HPDE6-E6E7 (cell line): ENCODE data around the gene TGFBI.

ENCODE experiments used
- DNase-seq: peaks from one replicate; pipeline ENCODE4 v3.0.0; 2011; ENCODE audit warnings: missing footprints; ENCODE audit errors: extremely low spot score

The TGFBI gene

GRCh38 chr5:136025900-136026299, 2.9 kb upstream of the TGFBI start:
- DNase-seq = no peak

DNA sequence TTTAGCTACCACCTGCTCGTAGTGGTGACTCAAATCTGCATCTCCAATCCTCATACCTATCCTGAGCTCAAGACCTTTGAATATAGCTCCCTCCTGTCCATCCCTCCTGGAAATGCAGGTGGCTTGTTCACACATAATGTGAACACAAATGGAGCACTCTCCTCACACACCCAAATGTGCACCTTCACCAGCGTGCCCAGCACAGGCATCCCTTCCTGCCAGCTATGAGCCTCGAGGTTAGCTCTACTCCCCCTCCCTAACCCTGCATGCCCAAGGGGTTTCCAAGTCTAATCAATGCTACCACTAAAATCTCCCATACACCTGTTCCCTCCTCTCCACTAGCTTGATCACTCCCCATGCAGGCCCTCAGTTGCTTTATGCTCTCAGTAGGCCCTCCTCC, 2.2 kb upstream of the TGFBI start:
- no peak for DNase-seq

DNA sequence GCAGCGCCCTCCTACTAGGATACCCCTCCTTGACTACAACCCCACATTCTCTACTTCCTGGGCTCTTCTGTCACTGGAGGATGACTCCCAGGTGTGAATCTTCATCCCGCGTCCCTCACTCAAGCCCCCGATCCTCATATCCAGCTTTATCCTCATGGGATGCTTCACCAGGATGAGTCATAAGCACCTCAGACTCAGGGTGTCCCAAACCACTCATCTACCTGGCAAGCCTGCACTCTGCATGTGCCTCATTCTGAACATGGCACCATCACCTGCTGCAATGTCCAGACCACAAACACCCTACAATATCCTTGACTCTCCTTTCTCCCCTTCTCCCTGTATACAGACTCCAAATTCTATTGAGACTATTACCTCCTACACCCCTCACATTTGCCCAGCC, 1.5 kb upstream of the TGFBI start:
- DNase-seq = no peak

- DNase-seq = no peak
These were observed 698 bp upstream of the TGFBI start for GRCh38 chr5:136028090-136028489.

- no peak for DNase-seq
These were observed 1.5 kb downstream of the TGFBI start for GRCh38 chr5:136030252-136030651.

- DNase-seq = no peak
These were observed 2.3 kb downstream of the TGFBI start for GRCh38 chr5:136030956-136031611.

- DNase-seq = no peak
These were observed 2.9 kb downstream of the TGFBI start for GRCh38 chr5:136031711-136032110.

DNA sequence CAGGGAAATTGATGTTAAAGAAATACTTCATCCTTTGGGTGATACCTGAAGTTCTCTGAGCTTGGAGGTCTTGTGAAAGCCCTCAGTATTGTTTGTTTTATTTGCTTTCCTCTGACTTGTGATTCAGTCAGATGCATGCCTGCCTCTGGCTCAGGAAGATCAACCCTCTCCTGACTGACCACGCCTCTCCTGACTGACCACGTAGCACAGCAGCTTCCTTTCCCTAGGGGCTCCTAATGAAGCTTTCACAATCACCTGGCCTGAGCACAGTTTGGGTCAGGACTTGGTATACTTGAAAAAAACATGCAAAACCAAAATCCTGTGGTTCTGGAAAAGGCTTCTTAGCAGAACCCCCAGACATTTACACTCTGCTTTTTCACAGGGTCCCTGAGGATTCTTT, 3.8 kb downstream of the TGFBI start:
- DNase-seq = peak; percentile 73

- DNase-seq = no peak
These were observed 4.4 kb downstream of the TGFBI start for GRCh38 chr5:136033234-136033633.

- DNase-seq = no peak
These were observed 5.1 kb downstream of the TGFBI start for GRCh38 chr5:136033848-136034247.

DNA sequence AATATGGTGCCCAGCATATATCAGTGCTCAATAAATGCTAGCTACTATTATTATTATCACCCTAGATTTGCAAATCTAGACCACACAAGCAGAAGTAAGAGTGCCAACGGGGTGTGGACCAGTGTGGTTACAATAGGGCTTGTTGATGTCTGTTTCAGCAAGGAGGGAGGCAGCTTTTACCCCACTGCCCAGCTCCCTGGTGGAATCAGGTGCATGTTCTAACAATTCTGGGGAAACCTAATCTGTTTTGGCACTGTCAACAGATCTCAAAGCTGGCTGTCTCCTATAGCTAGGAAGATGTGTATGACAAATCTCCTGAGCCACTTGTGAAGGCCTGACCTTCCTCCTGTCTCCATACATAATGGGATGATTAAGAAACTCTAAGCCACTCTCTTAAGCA, 5.7 kb downstream of the TGFBI start:
- no peak for DNase-seq

DNA sequence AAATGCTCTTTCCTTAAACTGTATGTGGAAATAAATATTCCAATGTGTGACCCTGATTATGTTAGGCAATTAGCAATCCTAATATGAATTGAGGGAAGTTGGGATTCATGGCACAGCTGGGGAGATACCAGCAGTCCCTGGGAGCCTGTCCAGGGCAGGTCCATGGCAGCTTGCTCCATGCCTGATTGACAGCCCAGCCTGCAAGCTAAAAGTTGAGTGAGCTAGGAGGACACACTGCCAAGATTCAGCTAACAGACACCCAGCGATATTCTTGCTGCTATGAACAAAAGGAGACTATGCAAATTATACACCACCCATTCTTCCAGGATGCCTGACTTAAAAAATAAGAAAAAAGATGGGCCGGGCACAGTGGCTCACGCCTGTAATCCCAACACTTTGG, 6.2 kb downstream of the TGFBI start:
- no peak for DNase-seq

- DNase-seq = no peak
These were observed 7.0 kb downstream of the TGFBI start for GRCh38 chr5:136035837-136036236.

DNA sequence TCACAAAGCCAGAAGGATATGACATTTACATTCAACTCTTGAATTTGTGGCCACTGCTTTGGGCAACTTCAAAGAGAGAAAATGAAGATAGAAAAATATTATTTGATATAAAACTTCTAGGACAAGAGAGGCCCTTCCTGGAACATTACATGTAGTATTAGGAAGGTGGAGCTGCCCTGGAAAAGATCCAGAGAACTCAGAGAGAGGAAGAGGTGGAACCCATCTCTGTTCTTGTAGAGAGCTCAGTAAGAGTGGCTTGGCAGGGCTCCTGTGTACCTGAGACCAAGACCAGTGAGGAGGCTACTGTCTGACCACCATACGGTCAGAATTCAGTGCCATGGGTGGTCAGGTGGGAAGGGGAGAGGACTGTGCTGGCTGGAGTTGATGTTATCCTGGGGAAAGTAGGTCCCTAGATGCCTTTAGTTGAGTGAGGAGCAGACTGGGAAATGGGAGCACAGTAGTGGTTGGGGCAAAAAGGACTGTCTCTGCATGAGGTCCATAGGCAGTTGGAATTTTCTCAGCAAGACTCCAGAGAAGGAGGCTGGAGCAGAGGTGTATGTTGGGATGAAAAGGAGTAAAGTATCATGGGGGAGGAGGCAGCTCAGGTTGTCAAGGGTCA, 7.6 kb downstream of the TGFBI start:
- DNase-seq = no peak

GRCh38 chr5:136037001-136037705, 8.4 kb downstream of the TGFBI start:
- DNase-seq = no peak

- DNase-seq = no peak
These were observed 9.8 kb downstream of the TGFBI start for GRCh38 chr5:136038635-136039034.

DNA sequence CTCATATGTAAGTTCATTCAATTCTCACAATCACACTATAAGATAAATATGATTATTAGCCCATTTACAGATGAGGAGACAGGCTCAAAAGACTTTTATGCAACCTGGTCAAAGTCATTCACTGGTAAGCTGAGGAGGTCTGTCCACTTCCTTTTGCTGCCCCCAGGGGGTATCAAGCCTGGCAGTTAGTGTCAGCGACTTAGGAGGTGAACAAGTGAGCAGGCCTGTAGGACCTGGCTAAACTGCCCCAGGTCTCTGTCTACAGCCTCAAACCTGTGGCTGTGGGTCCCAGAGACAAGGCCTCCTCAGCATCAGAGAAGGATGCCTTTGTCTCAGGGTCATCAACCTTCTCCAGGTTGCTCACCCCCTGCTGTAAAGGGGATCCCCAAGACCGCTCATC, 10.4 kb downstream of the TGFBI start:
- DNase-seq = no peak

- DNase-seq = no peak
These were observed 12.1 kb downstream of the TGFBI start for GRCh38 chr5:136040746-136041415.

- no peak for DNase-seq
These were observed 13.4 kb downstream of the TGFBI start for GRCh38 chr5:136042156-136042555.

GRCh38 chr5:136042665-136043121, 13.9 kb downstream of the TGFBI start:
- no peak for DNase-seq

- no peak for DNase-seq
These were observed 14.8 kb downstream of the TGFBI start for GRCh38 chr5:136043551-136043950.

DNA sequence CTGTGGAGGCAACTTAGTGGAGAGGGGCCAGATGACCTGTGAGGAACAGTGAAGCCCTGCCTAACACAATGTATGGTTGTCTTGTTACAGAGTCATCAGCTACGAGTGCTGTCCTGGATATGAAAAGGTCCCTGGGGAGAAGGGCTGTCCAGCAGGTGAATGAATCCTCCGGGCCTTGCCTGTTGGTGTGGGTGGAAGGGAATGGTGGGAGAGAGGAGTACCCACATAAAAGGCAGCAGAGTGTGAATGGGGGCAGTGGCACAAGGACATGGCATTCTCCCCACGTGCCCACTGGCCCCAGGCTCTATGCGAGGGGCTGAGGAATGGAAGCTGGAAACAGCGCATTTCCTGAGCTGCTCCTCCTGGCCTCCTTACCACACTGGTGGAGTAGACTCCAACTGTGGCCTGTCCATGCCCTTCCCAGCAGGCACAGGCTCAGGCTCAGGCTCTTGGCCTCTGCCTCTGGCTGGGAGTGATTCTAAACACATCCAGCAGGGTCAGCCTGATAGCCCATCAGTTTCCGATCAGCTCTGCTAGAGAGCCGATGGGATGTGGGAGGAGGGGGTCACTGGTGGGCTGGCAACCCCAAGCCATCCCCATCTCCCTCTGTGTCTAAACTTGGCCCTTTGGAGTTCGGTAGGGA, 15.3 kb downstream of the TGFBI start:
- no peak for DNase-seq
